Hippocampal formation (tissue), 2 donors: ENCODE data around the gene LRRC23.
"Not testable (repeated sequence)": the region's sequence is repeated elsewhere in the genome, so short reads cannot be mapped to it uniquely, and the experiment has no call there.

Source experiments
- DNase-seq, 2 donors: peaks; one replicate each; lab custom pipeline; 2025; lab: John Stamatoyannopoulos, UW

The LRRC23 gene

GRCh38 chr12:6872073-6873048, 32.3 kb upstream of the LRRC23 start:
- DNase-seq: peak; percentile 65 to 70

GRCh38 chr12:6873094-6874014, 31.3 kb upstream of the LRRC23 start, which contains the start of gene SPSB2:
Gene SPSB2, minus strand, starts transcription at chr12:6873303. Its CDS starts 402 bp downstream, at chr12:6872901.
- DNase-seq: peak; percentile 85 to 92

- DNase-seq: not testable (repeated sequence)
These were observed 30.6 kb upstream of the LRRC23 start for GRCh38 chr12:6874015-6874368.

- not testable (repeated sequence) for DNase-seq
These were observed 24.8 kb upstream of the LRRC23 start for GRCh38 chr12:6879824-6880223.

- no peak for DNase-seq
These were observed 21.4 kb upstream of the LRRC23 start for GRCh38 chr12:6883252-6883651.

- no peak for DNase-seq
These were observed 20.9 kb upstream of the LRRC23 start for GRCh38 chr12:6883683-6884082.

- no peak for DNase-seq
These were observed 20.1 kb upstream of the LRRC23 start for GRCh38 chr12:6884539-6884938.

GRCh38 chr12:6886206-6886999, 18.2 kb upstream of the LRRC23 start:
- DNase-seq: not testable (repeated sequence)

GRCh38 chr12:6887460-6887859, 17.2 kb upstream of the LRRC23 start:
- DNase-seq: no peak

GRCh38 chr12:6888360-6888759, 16.3 kb upstream of the LRRC23 start:
- no peak for DNase-seq

GRCh38 chr12:6888794-6889193, 15.8 kb upstream of the LRRC23 start:
- not testable (repeated sequence) for DNase-seq

GRCh38 chr12:6889775-6890573, 14.6 kb upstream of the LRRC23 start:
- not testable (repeated sequence) for DNase-seq

GRCh38 chr12:6890789-6891645, 13.6 kb upstream of the LRRC23 start:
- DNase-seq: peak; percentile 96 to 97

GRCh38 chr12:6891646-6892001, 13.0 kb upstream of the LRRC23 start:
- DNase-seq: no peak

GRCh38 chr12:6892683-6893082, 11.9 kb upstream of the LRRC23 start:
- not testable (repeated sequence) for DNase-seq

GRCh38 chr12:6894321-6894720, 10.3 kb upstream of the LRRC23 start:
- no peak for DNase-seq

GRCh38 chr12:6896846-6897435, 7.7 kb upstream of the LRRC23 start:
- DNase-seq: no peak

- DNase-seq: no peak
These were observed 5.2 kb upstream of the LRRC23 start for GRCh38 chr12:6899427-6899826.

GRCh38 chr12:6899837-6900519, 4.6 kb upstream of the LRRC23 start:
- DNase-seq: peak in 1 of 2 donors; percentile 46
